IPS DF 6.9 (cell line): ENCODE results near the gene SCN4A.
A peak's percentile ranks its signal among the peaks of the same experiment; 100 is the strongest.

Experiments used
- DNase-seq: peaks from one replicate; pipeline ENCODE4 v3.0.0-alpha.2; 2013; ENCODE audit warnings: low read depth, low spot score
- H3K27ac ChIP-seq: one replicate; pipeline ENCODE4 v1.5.1; 2013; ENCODE audit warnings: low read length, control low read depth
- H3K27me3 ChIP-seq: 2 replicates; pipeline ENCODE4 v1.6.1; 2013; ENCODE audit warnings: mild to moderate bottlenecking, low read length; ENCODE audit not compliant: control insufficient read depth, insufficient read depth
- H3K36me3 ChIP-seq: 2 replicates; pipeline ENCODE4 v1.6.1; 2013; ENCODE audit warnings: low read length; ENCODE audit not compliant: control insufficient read depth, insufficient read depth
- H3K4me1 ChIP-seq: 2 replicates; pipeline ENCODE4 v1.6.1; 2013; ENCODE audit warnings: low read length; ENCODE audit not compliant: control insufficient read depth, insufficient read depth
- H3K4me3 ChIP-seq: 2 replicates; pipeline ENCODE4 v1.5.1; 2013; ENCODE audit warnings: mild to moderate bottlenecking, low read length
- H3K9me3 ChIP-seq: 2 replicates; pipeline ENCODE4 v1.6.1; 2013; ENCODE audit warnings: low read length, inconsistent platforms; ENCODE audit not compliant: control insufficient read depth, insufficient read depth
- WGBS: extraction: QIAGEN DNeasy Blood & Tissue Kit; methylation state at CpG from one replicate; pipeline ENCODE4 v1.1.7; 2013; ENCODE audit warnings: mixed read lengths, missing lambda C conversion rate; ENCODE audit not compliant: insufficient read length, insufficient coverage; 5-methylcytosine and 5-hydroxymethylcytosine counted together

The SCN4A gene

DNA sequence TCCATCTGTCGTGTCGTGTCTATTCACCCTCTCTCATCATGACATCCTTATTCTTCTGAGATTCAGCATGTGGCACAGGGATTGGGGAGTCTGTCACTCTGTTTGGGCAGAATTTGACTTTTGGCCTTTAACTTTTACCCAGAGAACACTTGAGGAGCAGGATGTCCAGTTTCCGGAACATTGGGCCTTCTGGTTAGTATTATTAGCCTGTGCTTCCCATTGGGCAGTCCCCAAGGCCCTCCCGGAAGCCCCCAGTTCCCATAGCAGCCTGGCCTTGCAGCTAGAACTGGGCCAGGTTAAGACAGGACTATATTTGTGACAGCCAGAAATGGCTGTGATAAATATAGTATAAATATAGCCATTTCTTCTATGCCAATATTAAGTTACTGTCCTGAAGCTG lies 9.6 kb downstream of the SCN4A start:
- no peak overlapping the region for H3K4me3 ChIP-seq
- no CpG with 5 or more reads among the region's 4 CpGs for WGBS
- no peak for DNase-seq
- H3K27ac ChIP-seq: no peak overlapping the region
- no peaks in the 10 kb centered on the region for H3K27me3 ChIP-seq
- peaks cover 9% of the 10 kb centered on the region for H3K4me1 ChIP-seq
- no peaks in the 10 kb centered on the region for H3K9me3 ChIP-seq
- no peaks in the 10 kb centered on the region for H3K36me3 ChIP-seq

DNA sequence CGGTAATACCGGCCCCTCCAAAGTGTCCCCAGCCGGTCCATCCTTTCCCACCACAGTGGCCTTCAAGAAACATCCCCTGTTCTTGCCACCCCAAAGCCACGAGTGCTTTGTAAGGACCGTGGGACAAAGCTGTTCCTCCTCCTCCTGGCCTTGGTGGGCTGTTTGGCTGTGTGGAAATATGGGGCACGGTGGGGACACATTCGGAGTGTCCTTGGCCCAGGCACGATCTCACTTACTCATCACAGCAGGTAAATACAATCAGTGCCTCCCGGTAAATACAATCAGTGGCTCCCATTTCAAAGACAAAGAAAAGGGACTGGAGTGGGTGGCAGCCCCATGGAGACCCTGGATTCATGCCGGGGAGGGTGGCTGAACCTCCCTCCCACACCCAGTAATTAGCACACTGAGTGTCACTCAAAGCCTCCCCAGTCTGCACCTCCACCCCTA lies 10.4 kb downstream of the SCN4A start:
- DNase-seq: no peak
- no peak overlapping the region for H3K4me3 ChIP-seq
- no peak overlapping the region for H3K27ac ChIP-seq
- H3K4me1 ChIP-seq: peaks cover 9% of the 10 kb centered on the region
- WGBS: no CpG with 5 or more reads among the region's 10 CpGs
- H3K9me3 ChIP-seq: no peaks in the 10 kb centered on the region
- H3K27me3 ChIP-seq: no peaks in the 10 kb centered on the region
- H3K36me3 ChIP-seq: no peaks in the 10 kb centered on the region

DNA sequence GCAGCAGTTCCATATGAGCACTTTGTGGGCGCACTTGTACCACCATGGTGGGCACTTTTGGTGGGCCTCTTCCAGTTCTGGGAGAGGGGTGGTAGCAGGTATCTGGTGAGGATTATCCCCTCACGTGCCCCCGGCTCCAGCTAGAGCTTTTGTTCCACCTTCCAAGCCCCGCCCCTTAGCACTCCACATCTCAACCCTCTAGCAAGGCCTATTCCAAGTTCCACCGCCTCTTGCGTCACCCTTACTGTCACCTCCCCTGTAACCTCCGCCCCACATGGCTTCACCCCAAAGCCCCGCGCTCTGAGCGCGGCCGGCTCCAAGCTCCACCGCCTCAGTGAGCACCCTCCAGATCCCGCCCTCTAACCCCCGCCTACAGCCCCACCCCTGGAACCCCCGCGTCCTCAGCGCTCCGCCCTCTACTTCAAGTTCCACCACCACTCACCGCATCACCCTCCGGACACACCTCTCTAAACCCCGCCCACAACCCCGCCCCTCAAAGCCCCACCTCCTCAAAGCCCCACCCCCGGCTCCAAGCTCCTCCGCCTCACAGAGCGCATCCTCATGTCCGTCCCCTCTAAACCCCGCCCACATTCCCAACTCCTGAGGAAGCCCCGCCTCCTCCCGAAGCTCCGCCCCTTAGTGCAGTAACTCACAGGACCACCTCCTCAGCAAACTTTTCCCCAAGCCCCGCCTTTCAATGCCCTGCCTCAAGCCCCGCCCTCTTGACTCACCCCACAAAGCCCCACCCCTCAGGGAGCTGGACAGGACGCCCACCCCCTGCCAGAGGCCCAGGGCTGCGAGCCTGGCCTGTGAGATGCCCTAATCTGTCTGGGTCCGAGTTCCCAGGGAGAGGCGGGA lies 11.1 kb downstream of the SCN4A start:
- no peaks in the 10 kb centered on the region for H3K27me3 ChIP-seq
- peak overlapping the region; percentile 13; the same call in 1 of the 2 replicates for H3K4me3 ChIP-seq
- no CpG with 5 or more reads among the region's 37 CpGs for WGBS
- no peaks in the 10 kb centered on the region for H3K9me3 ChIP-seq
- H3K27ac ChIP-seq: no peak overlapping the region
- H3K36me3 ChIP-seq: no peaks in the 10 kb centered on the region
- peaks cover 9% of the 10 kb centered on the region for H3K4me1 ChIP-seq
- DNase-seq: peak; percentile 94

GRCh38 chr17:63960430-63960829 lies 12.3 kb downstream of the SCN4A start:
- Histone ChIP-seq H3K4me3 (no peak overlapping the region), H3K27me3 (no peaks in the 10 kb centered on the region)

GRCh38 chr17:63960006-63960405 lies 12.7 kb downstream of the SCN4A start:
- H3K27me3 ChIP-seq: no peaks in the 10 kb centered on the region
- no peak for DNase-seq
- H3K36me3 ChIP-seq: no peaks in the 10 kb centered on the region
- H3K4me3 ChIP-seq: no peak overlapping the region
- no peaks in the 10 kb centered on the region for H3K9me3 ChIP-seq
- H3K27ac ChIP-seq: no peak overlapping the region
- peaks cover 9% of the 10 kb centered on the region for H3K4me1 ChIP-seq
- no CpG with 5 or more reads among the region's 9 CpGs for WGBS

More at GRCh38 chr17:63960430-63960829, 12.3 kb downstream of the SCN4A start:
- Histone ChIP-seq H3K36me3 (no peaks in the 10 kb centered on the region), H3K27ac (no peak overlapping the region), H3K4me1 (peaks cover 9% of the 10 kb centered on the region), H3K9me3 (no peaks in the 10 kb centered on the region)
- DNase-seq: no peak
- WGBS: no CpG with 5 or more reads among the region's 7 CpGs

DNA sequence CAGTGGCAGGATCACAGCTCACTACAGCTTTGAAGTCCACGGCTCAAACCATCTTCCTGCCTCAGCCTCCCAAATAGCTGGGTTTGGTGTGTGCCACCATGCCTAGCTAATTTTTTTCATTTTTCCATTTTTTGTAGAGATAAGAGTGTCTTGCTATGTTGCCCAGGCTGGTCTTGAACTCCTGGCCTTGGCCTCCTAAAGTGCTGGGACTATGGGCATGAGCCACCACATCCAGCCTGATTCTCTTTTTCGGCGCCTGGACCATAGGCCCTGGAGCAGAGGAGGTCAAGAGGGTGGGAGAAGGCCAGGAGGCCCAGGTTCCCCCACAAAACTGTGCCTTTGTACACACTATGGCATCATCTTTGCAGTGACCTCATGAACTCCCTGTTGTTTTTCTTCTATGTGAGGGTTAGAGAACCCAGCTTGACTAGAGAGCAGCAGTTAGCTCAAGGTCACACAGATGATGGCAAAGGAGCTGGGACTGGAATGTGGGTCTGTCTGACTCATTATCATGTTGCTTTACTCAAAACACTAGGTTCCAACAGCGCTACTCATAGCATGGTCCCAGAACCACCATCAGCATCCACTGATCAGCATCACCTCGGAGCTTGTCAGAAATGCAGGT lies 16.3 kb downstream of the SCN4A start:
- H3K4me1 ChIP-seq: peaks cover 5% of the 10 kb centered on the region
- no peak overlapping the region for H3K27ac ChIP-seq
- H3K36me3 ChIP-seq: no peaks in the 10 kb centered on the region
- no peak overlapping the region for H3K4me3 ChIP-seq
- DNase-seq: no peak
- no peaks in the 10 kb centered on the region for H3K27me3 ChIP-seq
- no CpG with 5 or more reads among the region's 5 CpGs for WGBS
- no peaks in the 10 kb centered on the region for H3K9me3 ChIP-seq

DNA sequence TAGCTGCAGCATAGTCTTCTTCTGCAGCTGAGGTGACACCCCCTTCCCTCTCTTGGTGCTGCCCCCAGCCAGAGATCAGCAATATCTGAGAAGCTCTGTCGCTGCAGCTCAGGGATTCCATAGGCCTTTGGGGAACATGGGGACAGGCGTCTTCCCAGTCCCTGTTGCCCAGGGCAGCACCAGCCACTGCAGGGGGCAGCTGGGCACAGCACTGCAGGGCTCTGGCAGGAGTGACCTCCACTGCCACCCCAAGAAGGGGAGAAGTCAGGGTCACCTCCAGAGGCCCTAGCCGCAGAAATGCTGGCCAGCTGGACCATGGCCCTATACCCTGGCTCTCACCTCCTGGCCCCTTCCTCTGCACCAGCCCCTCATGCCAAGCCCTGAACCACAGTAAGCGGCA lies 16.9 kb downstream of the SCN4A start:
- no peaks in the 10 kb centered on the region for H3K27me3 ChIP-seq
- no peak overlapping the region for H3K4me3 ChIP-seq
- no peak for DNase-seq
- no peaks in the 10 kb centered on the region for H3K36me3 ChIP-seq
- peaks cover 5% of the 10 kb centered on the region for H3K4me1 ChIP-seq
- H3K27ac ChIP-seq: no peak overlapping the region
- no peaks in the 10 kb centered on the region for H3K9me3 ChIP-seq
- WGBS: no CpG with 5 or more reads among the region's 4 CpGs

GRCh38 chr17:63955232-63955631 lies 17.5 kb downstream of the SCN4A start:
- no peaks in the 10 kb centered on the region for H3K36me3 ChIP-seq
- H3K27me3 ChIP-seq: no peaks in the 10 kb centered on the region
- no CpG with 5 or more reads among the region's 11 CpGs for WGBS
- H3K4me1 ChIP-seq: peaks cover 3% of the 10 kb centered on the region
- H3K9me3 ChIP-seq: no peaks in the 10 kb centered on the region
- no peak for DNase-seq
- no peak overlapping the region for H3K27ac ChIP-seq
- no peak overlapping the region for H3K4me3 ChIP-seq

- H3K27ac ChIP-seq: no peak overlapping the region
- no CpG with 5 or more reads among the region's 11 CpGs for WGBS
- no peak overlapping the region for H3K4me3 ChIP-seq
- H3K9me3 ChIP-seq: no peaks in the 10 kb centered on the region
- no peak for DNase-seq
- H3K4me1 ChIP-seq: no peaks in the 10 kb centered on the region
- H3K36me3 ChIP-seq: no peaks in the 10 kb centered on the region
- no peaks in the 10 kb centered on the region for H3K27me3 ChIP-seq
These were observed 18.2 kb downstream of the SCN4A start for GRCh38 chr17:63954402-63955063.
